GM12801 (cell line): ENCODE data around the gene N4BP3.

ENCODE experiments used
- CTCF ChIP-seq: IDR thresholded peaks from one replicate; pipeline ENCODE4 v1.5.1; 2011; ENCODE audit warnings: control low read depth; ENCODE audit not compliant: insufficient read length; ENCODE audit errors: extremely low read depth

Gene N4BP3

DNA sequence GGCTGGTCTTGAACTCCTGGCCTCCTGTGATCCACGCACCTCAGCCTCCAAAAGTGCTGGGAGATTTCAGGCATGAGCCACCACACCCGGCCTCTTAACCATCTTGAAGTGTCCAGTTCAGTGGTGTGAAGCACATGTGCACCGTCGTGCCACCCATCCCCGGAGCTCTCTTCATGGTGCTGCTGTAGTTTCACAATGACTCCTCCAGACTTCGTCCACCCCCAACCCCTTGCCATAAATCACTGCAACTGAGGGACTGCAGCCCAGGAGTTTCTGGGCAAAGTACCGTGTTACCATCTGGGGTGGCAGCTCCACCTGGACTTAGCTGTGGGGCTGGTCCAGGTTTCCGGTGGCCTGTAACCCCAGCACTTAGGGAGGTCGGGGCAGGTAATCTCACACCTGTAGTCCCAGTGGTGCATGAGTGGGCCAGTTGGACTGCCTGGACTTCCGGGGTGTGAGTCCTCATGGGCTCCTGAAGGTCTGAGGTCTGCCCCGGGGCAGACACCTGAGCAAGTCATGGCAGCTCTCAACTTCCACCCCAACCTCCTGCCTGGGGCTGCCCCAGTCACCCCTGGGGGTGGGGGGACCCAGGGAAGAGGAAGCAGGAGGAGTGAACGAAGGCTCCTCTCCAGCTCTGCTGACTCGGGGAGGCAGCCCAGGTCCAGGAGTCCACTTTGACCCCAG is 6.6 kb upstream of the N4BP3 start:
- TF ChIP-seq CTCF: no peak

- no peak for TF ChIP-seq CTCF
These were observed 5.5 kb upstream of the N4BP3 start for GRCh38 chr5:178107756-178108310.

DNA sequence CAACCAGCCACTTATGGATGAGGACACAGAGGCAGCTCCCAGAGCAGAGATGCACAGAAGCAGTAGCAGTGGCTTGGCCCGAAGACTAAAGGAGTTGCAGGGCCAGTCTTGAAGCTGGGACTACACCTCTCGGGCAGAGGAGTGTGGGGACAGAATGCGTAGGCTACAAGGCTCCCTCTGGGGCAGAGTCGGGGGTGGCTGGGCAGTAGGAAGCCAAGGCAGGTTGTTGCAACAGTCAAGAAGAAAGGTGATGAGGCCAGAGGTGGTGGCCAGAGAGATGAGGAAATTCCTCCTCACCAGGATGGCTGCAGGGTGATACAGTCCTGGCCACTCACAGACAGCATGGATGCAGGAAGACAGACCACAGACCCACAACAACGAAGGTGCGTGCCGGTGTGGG is 4.9 kb upstream of the N4BP3 start:
- TF ChIP-seq CTCF: no peak

GRCh38 chr5:178108966-178109365 is 4.4 kb upstream of the N4BP3 start:
- no peak for TF ChIP-seq CTCF

DNA sequence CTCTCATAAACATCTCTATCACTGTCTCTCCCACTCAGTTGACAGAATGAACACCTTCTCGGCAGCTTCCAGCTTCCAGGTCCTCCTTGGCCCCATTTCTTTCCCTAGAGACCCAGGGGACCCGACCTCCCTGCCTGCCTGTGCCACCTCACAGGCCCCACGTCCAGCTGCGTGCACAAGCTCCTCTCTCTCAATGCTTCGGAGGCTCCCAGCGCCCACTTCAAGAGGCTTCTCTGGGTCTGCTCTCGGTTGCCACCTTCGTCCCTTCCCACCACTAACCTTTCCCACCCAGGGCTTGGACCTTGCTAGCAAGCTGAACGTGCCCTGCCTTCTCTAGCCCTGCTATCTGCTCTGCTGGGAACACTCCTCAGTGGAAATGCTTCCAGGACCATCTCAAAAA is 2.8 kb upstream of the N4BP3 start:
- TF ChIP-seq CTCF: no peak

GRCh38 chr5:178111925-178112324 is 1.4 kb upstream of the N4BP3 start:
- no peak for TF ChIP-seq CTCF

DNA sequence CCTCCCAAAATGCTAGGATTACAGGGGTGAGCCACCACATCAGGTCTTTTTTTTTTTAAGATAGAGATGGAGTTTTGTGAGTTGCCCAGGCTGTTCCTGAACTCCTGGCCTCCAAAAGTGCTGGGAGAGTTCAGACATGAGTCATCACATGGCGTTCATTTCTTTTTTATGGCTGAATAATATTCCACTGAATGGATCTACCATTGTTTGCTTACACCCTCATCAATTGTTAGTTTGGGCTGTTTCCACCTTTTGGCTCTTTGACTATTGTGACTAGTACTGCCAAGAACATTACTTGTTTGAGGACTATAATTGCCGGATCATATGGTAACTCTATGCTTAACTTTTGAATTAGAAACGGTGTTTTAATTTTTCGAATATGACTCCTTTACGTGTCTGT is 787 bp upstream of the N4BP3 start:
- no peak for TF ChIP-seq CTCF
